Mucosa of descending colon (tissue), 3 donors: ENCODE measurements around the gene MACROD1. TPM values are rescaled to one million over a fixed set of nuclear protein-coding genes. Genes with fewer than 3 reads are reported as not detected.

ENCODE experiments used
- ATAC-seq: fragments of 200-7000 bp; cut with Tn5 transposase; one replicate; pipeline ENCODE4 v1.9.1; 2020; ENCODE audit warnings: mild to moderate bottlenecking, moderate library complexity
- DNase-seq, 3 donors: peaks; one replicate each; pipeline ENCODE4 v3.0.0-alpha.2; 2020
- H3K36me3 ChIP-seq: fragments of 200-600 bp; one replicate; pipeline ENCODE4 v1.8.0; 2021; ENCODE audit warnings: low read depth, mild to moderate bottlenecking
- H3K4me1 ChIP-seq: fragments of 200-600 bp; one replicate; pipeline ENCODE4 v1.8.0; 2021; ENCODE audit warnings: low read depth, mild to moderate bottlenecking
- H3K4me3 ChIP-seq: fragments of 200-600 bp; one replicate; pipeline ENCODE4 v1.8.0; 2021; ENCODE audit warnings: mild to moderate bottlenecking
- H3K9me3 ChIP-seq: fragments of 200-600 bp; one replicate; pipeline ENCODE4 v1.8.0; 2021; ENCODE audit warnings: mild to moderate bottlenecking
- intact Hi-C, 2 donors: fragments of 100-400 bp; cut with DNase I in 1 of 2; cut with micrococcal nuclease in 1 of 2; formaldehyde crosslinking; loops; one replicate each; pipeline versions ENCODE4 v1.11.0 to v1.11.1; 2022; cut with DNase I, micrococcal nuclease
- total RNA-seq, 3 donors: library from RNA; stranded (reverse); fragmentation: NEBNext Ultra II Directional in 2 of 3; extraction: Animal tissue kit (Norgen Biotek cat#: 25700) in 2 of 3; gene quantifications; one replicate each; pipeline versions ENCODE4 v1.2.1 to v1.2.4, GENCODE V29; 2021 to 2023
- TF ChIP-seq, protein P1 (sequence below): fragments of 200-600 bp; IDR thresholded peaks from one replicate; pipeline ENCODE4 v1.8.0; 2022; ENCODE audit warnings: antibody characterized with exemption, mild to moderate bottlenecking
- donor health status: DM: no; HTN: no; CAD: no; lungs with moderate emphysema.
- donor health status: DM: no; HTN: no; CAD: no.
- donor health status: DM: no; HTN: yes; CAD: no.

Gene MACROD1
- total RNA-seq, 3 donors from 2014 or later: 26.7 to 38.7 (median 38.1) TPM

DNA sequence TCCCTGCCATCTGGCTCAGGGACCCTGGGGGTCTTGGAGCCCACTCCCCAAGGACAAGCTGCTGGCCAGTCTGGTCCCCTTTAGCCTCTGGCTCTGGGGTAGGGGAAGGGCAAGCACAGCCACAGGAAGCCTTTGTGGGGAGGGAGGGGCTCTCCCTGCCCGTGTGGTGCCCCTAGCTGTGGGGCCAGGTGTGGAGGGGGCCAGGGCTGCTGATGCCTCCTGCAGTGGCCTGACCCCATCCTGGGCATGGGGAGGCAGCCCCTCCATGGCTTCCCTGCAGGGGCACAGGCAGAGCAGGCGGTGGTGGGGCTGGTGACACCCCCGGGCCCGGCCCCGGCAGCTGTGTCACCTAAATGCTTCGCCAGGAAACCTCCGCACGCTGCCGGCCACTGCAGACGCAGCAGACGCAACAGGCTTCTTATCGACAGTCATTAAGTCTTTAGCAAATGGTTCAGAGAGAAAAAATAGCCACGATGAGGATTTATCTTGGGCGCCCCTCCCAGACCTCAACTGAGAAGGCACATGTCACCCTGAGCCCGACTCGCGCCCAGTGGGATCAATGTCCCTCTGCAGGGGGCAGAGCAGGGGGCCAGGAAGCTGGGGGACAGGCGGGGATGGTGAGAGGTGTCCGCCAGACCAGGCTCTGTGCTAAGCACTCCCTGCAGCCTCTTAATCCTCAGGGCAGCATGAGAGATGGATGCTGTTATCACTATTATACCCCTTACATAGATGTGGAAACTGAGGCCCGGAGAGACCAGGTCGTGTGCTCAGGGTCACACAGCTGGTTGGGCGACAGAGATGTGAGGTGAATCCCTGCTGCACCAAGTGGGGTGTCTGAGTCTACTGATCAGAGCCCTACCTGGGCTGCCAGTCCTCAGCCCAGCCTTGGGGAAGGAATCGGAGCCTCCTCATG is 96.3 kb downstream of the MACROD1 start:
- DNase-seq: no peak
- no peaks in the 10 kb centered on the region for H3K4me1 ChIP-seq
- no peaks in the 10 kb centered on the region for H3K36me3 ChIP-seq
- intact Hi-C loops: no loop called here
- no peak overlapping the region for H3K4me3 ChIP-seq
- TF ChIP-seq, protein P1, sequence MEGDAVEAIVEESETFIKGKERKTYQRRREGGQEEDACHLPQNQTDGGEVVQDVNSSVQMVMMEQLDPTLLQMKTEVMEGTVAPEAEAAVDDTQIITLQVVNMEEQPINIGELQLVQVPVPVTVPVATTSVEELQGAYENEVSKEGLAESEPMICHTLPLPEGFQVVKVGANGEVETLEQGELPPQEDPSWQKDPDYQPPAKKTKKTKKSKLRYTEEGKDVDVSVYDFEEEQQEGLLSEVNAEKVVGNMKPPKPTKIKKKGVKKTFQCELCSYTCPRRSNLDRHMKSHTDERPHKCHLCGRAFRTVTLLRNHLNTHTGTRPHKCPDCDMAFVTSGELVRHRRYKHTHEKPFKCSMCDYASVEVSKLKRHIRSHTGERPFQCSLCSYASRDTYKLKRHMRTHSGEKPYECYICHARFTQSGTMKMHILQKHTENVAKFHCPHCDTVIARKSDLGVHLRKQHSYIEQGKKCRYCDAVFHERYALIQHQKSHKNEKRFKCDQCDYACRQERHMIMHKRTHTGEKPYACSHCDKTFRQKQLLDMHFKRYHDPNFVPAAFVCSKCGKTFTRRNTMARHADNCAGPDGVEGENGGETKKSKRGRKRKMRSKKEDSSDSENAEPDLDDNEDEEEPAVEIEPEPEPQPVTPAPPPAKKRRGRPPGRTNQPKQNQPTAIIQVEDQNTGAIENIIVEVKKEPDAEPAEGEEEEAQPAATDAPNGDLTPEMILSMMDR: no peak
- no peak for ATAC-seq
- H3K9me3 ChIP-seq: no peaks in the 10 kb centered on the region

DNA sequence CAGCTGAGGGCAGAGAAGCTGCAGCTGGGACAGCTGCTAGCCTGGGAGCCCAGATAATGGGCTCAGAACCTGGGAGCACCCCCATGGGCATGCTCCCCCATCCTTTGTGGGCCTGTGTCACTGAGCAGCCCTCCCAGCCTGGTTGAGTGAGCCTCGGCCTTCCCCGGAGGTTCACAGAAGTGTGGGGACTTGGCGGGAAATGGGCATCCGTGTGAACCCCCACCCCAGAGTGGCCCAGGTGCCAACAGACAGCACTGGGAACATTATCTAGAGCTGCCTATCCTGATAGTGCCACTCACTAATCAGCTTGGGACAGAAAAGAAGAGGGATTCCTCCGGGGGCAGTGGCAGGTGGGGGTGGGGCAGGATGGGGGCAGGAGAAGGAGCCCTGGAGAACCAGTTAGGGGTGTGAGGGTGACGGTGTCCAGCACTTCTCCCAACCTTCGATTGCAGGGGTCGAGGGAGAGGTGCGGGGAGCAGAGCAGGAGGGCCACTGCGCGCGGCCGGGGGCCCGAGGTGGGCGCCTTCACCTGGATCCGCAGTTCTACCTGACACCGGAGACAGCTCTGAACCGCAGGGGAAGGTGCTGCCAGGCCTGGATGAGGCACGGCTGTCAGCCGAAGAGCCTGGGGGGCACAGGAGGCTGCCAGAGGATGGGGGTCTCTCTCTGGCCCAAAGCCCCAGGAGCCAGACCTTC is 97.1 kb downstream of the MACROD1 start:
- no peak for ATAC-seq
- no peaks in the 10 kb centered on the region for H3K4me1 ChIP-seq
- no peaks in the 10 kb centered on the region for H3K9me3 ChIP-seq
- intact Hi-C loops: no loop called here
- TF ChIP-seq, protein P1: no peak
- no peaks in the 10 kb centered on the region for H3K36me3 ChIP-seq
- no peak overlapping the region for H3K4me3 ChIP-seq
- DNase-seq: no peak

DNA sequence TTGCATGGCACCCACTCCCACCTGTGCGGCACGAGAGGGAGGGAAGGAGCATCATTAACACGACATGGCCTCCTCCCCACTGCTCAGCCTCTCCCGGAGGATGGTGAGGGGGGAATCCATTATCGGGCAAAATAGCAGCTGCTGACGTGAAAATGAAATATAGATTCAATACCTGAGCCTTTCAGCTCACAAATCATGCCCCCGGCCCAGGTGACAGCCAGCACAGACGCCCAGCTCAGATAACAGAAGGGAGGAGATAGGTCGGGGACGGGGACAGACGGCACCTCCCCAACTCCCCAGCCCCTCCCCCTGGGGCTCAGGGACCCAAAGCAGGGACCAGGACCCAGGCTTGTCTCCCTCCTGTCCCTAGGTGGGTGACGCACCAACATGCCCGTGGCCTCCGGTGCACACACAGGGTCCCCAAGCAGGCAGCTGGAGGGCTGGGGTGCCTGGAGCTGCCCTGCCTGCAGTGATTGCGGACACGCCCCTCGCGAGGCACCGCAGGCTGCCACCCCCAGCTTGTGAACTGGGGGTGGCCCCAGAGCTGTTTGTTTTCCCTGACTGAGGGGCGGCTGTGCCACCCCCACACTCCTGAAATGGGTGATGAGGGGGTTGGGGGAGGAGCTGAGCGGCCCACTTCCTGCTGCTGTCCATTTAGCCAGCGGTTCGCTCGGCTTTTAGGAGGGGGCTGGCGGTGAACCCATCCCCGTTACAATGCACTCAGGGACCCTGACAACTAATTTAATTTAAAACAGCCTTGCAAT is 98.5 kb downstream of the MACROD1 start:
- TF ChIP-seq, protein P1: no peak
- no peaks in the 10 kb centered on the region for H3K36me3 ChIP-seq
- H3K4me1 ChIP-seq: no peaks in the 10 kb centered on the region
- intact Hi-C loops: no loop called here
- DNase-seq (no peak), ATAC-seq (no peak)
- H3K4me3 ChIP-seq: no peak overlapping the region
- H3K9me3 ChIP-seq: no peaks in the 10 kb centered on the region

- intact Hi-C loops: no loop called here
- H3K4me1 ChIP-seq: no peaks in the 10 kb centered on the region
- DNase-seq (no peak), ATAC-seq (no peak)
- TF ChIP-seq, protein P1: no peak
- no peaks in the 10 kb centered on the region for H3K9me3 ChIP-seq
- no peaks in the 10 kb centered on the region for H3K36me3 ChIP-seq
- H3K4me3 ChIP-seq: no peak overlapping the region
Observed at GRCh38 chr11:64065712-64066111, 100.2 kb downstream of the MACROD1 start.

- intact Hi-C loops: no loop called here
- Histone ChIP-seq H3K4me3 (no peak overlapping the region), H3K36me3 (no peaks in the 10 kb centered on the region), H3K9me3 (no peaks in the 10 kb centered on the region), H3K4me1 (no peaks in the 10 kb centered on the region)
- no peak for DNase-seq
- ATAC-seq: no peak
- TF ChIP-seq, protein P1: no peak
Observed at GRCh38 chr11:64065141-64065465, 100.8 kb downstream of the MACROD1 start.
